Gastrocnemius medialis (tissue), 4 donors: Measurements from ENCODE around the gene NPHS1. TPM values are rescaled to one million over a fixed set of nuclear protein-coding genes. Genes with fewer than 3 reads are reported as not detected.

ENCODE experiments used
- ATAC-seq, 2 donors: fragments of 150-250 bp; one replicate each; pipeline ENCODE4 v1.9.1; 2016
- DNase-seq, 2 donors: peaks; one replicate each; pipeline ENCODE4 v3.0.0-alpha.2; 2019
- H3K27ac ChIP-seq, 4 donors: fragments of 200-600 bp; sonication (generic); 1 replicate in 1 of 4; 2 replicates in 3 of 4; pipeline ENCODE4 v1.5.1; 2016 to 2018; ENCODE audit warnings: mild to moderate bottlenecking in 2 of 4, moderate library complexity in 1 of 4
- H3K27me3 ChIP-seq, 3 donors: fragments of 200-600 bp; sonication (generic) in 2 of 3; 1 replicate in 1 of 3; 2 replicates in 2 of 3; pipeline versions ENCODE4 v1.5.1 to v1.6.0; 2016 to 2019; ENCODE audit warnings: mild to moderate bottlenecking in 1 of 3, moderate library complexity in 1 of 3
- H3K36me3 ChIP-seq, 2 donors: fragments of 200-600 bp; sonication (generic) in 1 of 2; one replicate each; pipeline ENCODE4 v1.5.1; 2017 to 2018
- H3K4me1 ChIP-seq, 2 donors: fragments of 200-600 bp; sonication (generic) in 1 of 2; one replicate each; pipeline ENCODE4 v1.5.1; 2016 to 2017; ENCODE audit warnings: mild to moderate bottlenecking in 2 of 2
- H3K4me3 ChIP-seq, 4 donors: fragments of 200-600 bp; sonication (generic) in 3 of 4; 1 replicate in 1 of 4; 2 replicates in 3 of 4; pipeline ENCODE4 v1.5.1; 2016 to 2019; ENCODE audit warnings: mild to moderate bottlenecking in 2 of 4
- H3K9me3 ChIP-seq, 3 donors: fragments of 200-600 bp; sonication (generic) in 2 of 3; 1 replicate in 1 of 3; 2 replicates in 2 of 3; pipeline ENCODE4 v1.5.1; 2016 to 2019
- CTCF ChIP-seq, 5 experiments: fragments of 450-650 bp in 3 of 5; fragments of 200-600 bp in 2 of 5; sonication (generic) in 2 of 5; IDR thresholded peaks in 4 of 5; conservative IDR thresholded peaks in 1 of 5; 1 replicate in 4 of 5; 2 replicates in 1 of 5; pipeline ENCODE4 v1.5.1; 2016 to 2019; ENCODE audit warnings: antibody characterized with exemption in 5 of 5, mild to moderate bottlenecking in 3 of 5, moderate library complexity in 3 of 5
- POLR2A ChIP-seq, 2 donors: fragments of 450-650 bp; IDR thresholded peaks; one replicate each; pipeline ENCODE4 v1.6.1; 2017; ENCODE audit warnings: antibody characterized with exemption in 2 of 2, mild to moderate bottlenecking in 2 of 2, moderate library complexity in 2 of 2
- in situ Hi-C, 4 donors: fragments of 200-750 bp; cut with MboI; loops; one replicate each; pipeline versions ENCODE4 v1.15.0 to v1.8.0; 2017; ENCODE audit warnings: low sequenced_read_pairs in 4 of 4
- intact Hi-C: fragments of 100-400 bp; cut with DNase I; formaldehyde crosslinking; loops from one replicate; pipeline ENCODE4 v1.15.1; 2023; ENCODE audit warnings: low total_unique reads
- total RNA-seq, 4 donors: library from RNA; depleted of rRNA; stranded (reverse); fragments of >200 nt; gene quantifications; one replicate each; pipeline versions ENCODE4 v1.1.0 to v1.2.3, GENCODE V29; 2016

The NPHS1 gene
- total RNA-seq, 4 donors from 2014 or later: not detected

- Histone ChIP-seq H3K27me3 (no peaks in the 10 kb centered on the region), H3K9me3 (no peaks in the 10 kb centered on the region), H3K36me3 (peaks cover 0 to 17% of the 10 kb centered on the region in 2 donors), H3K4me3 (no peak overlapping the region), H3K27ac (no peak overlapping the region), H3K4me1 (no peaks in the 10 kb centered on the region)
- DNase-seq: no peak
- in situ Hi-C loops: no loop called here
- no peak for ATAC-seq
- intact Hi-C loops: no loop called here
- no peak for TF ChIP-seq POLR2A (IDR thresholded peaks at IDR 0.05)
- no peak for TF ChIP-seq CTCF (IDR thresholded peaks at IDR 0.05 in 4 of 5, conservative IDR thresholded peaks at IDR 0.05 in 1 of 5)
Observed at GRCh38 chr19:35784503-35785338, 67.6 kb downstream of the NPHS1 start.

DNA sequence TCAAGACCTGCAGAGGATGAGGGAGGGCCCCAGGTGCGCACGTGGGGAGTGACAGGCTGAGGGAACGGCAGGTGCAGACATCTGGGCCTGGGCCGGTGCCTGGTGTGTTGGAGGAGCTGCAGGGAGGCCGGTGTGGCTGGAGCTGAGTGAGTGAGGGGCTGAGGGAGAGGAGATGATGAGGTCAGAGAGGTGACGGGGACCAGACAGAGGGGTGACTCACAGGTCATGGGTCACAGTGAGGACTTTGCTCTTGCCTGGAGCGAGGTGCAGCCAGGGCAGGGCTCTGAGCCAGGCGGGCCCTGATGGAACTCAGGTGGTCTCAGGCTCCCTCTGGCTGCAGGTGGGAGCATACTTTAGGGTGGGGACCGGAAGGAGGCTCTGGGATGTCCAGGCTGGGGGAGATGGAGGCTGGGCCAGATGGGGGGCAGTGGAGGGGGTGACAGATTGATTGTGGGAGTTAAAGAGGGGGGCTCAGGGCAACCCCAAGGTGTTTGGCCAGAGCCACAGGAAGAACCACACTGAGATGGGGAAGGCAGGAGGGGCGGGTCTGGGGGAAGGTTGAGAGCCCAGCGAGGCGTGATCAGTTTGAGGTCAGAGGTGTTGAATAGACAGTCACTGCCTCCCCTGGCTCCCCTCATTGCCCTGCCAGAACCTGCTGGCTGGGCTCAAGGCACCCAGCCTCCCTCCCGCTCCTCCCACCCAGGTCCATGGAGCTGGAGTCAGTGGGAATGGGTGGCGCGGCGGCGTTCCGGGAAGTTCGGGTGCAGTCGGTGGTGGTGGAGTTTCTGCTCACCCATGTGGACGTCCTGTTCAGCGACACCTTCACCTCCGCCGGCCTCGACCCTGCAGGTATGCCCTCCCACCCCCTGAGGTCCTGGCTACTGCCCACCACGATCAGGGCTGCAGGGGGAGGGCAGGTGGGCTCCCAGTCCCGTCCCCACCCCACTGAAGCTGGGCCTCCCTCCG lies 68.6 kb downstream of the NPHS1 start:
- TF ChIP-seq CTCF (IDR thresholded peaks at IDR 0.05 in 4 of 5, conservative IDR thresholded peaks at IDR 0.05 in 1 of 5) (no peak), POLR2A (IDR thresholded peaks at IDR 0.05) (no peak)
- H3K36me3 ChIP-seq: peaks cover 0 to 17% of the 10 kb centered on the region in 2 donors

GRCh38 chr19:35782589-35782988 lies 69.7 kb downstream of the NPHS1 start:
- ATAC-seq (no peak), DNase-seq (no peak)
- intact Hi-C loops: no loop called here

More for the DNA sequence above, 68.6 kb downstream of the NPHS1 start:
- intact Hi-C loops: no loop called here
- Histone ChIP-seq H3K4me3 (no peak overlapping the region), H3K27me3 (no peaks in the 10 kb centered on the region), H3K27ac (no peak overlapping the region), H3K4me1 (no peaks in the 10 kb centered on the region), H3K9me3 (no peaks in the 10 kb centered on the region)
- DNase-seq (no peak), ATAC-seq (no peak)
- in situ Hi-C loops: no loop called here

GRCh38 chr19:35781650-35782049 lies 70.7 kb downstream of the NPHS1 start:
- no peak for DNase-seq
- no peak for ATAC-seq
- Histone ChIP-seq H3K9me3 (no peaks in the 10 kb centered on the region), H3K27me3 (no peaks in the 10 kb centered on the region), H3K4me1 (no peaks in the 10 kb centered on the region), H3K27ac (no peak overlapping the region), H3K36me3 (peaks cover 0 to 17% of the 10 kb centered on the region in 2 donors), H3K4me3 (no peak overlapping the region)
- in situ Hi-C loops (no loop called here), intact Hi-C loops (no loop called here)
- TF ChIP-seq CTCF (IDR thresholded peaks at IDR 0.05 in 4 of 5, conservative IDR thresholded peaks at IDR 0.05 in 1 of 5): no peak
- no peak for TF ChIP-seq POLR2A (IDR thresholded peaks at IDR 0.05)

More at GRCh38 chr19:35782589-35782988, 69.7 kb downstream of the NPHS1 start:
- Histone ChIP-seq H3K36me3 (peaks cover 0 to 17% of the 10 kb centered on the region in 2 donors), H3K9me3 (no peaks in the 10 kb centered on the region), H3K4me3 (no peak overlapping the region), H3K27ac (no peak overlapping the region), H3K4me1 (no peaks in the 10 kb centered on the region), H3K27me3 (no peaks in the 10 kb centered on the region)
- in situ Hi-C loops: no loop called here
- TF ChIP-seq POLR2A (IDR thresholded peaks at IDR 0.05) (no peak), CTCF (IDR thresholded peaks at IDR 0.05 in 4 of 5, conservative IDR thresholded peaks at IDR 0.05 in 1 of 5) (no peak)
